WTC11 (cell line): ENCODE measurements around the gene ABHD12B. TPM values are rescaled to one million over a fixed set of nuclear protein-coding genes. Genes with fewer than 3 reads are reported as not detected.

Experiments
- ATAC-seq: fragments of 200-7000 bp; cut with Tn5 transposase; 2 replicates; pipeline ENCODE4 v1.10.0; 2021; ENCODE audit warnings: mild to moderate bottlenecking, moderate library complexity
- CTCF ChIA-PET: fragments of 300-600 bp; sonication (Branson Sonifier 250); formaldehyde crosslinking; loops from one replicate; lab custom pipeline; 2021; ENCODE audit warnings: antibody characterized with exemption; lab: Charles Lee
- POLR2A ChIA-PET: fragments of 350-600 bp; sonication (Branson Sonifier 250); formaldehyde crosslinking; loops from one replicate; lab custom pipeline; 2021; ENCODE audit warnings: antibody characterized with exemption; lab: Charles Lee
- DNase-seq: peaks from one replicate; pipeline ENCODE4 v3.0.0; 2021; ENCODE audit warnings: low spot score
- H3K27ac Mint-ChIP-seq: 2 replicates; pipeline ENCODE4 v1.8.0; 2021; ENCODE audit warnings: mixed read lengths
- H3K27me3 Mint-ChIP-seq: 2 replicates; pipeline ENCODE4 v1.8.0; 2021; ENCODE audit warnings: low read depth, mild to moderate bottlenecking, moderate library complexity, mixed read lengths
- H3K36me3 Mint-ChIP-seq: 2 replicates; pipeline ENCODE4 v1.8.0; 2021; ENCODE audit warnings: mixed read lengths
- H3K4me1 Mint-ChIP-seq: 2 replicates; pipeline ENCODE4 v1.8.0; 2022; ENCODE audit warnings: mixed read lengths
- H3K4me3 Mint-ChIP-seq: 2 replicates; pipeline ENCODE4 v1.8.0; 2021; ENCODE audit warnings: mild to moderate bottlenecking, moderate library complexity, mixed read lengths
- H3K9me3 Mint-ChIP-seq: 2 replicates; pipeline ENCODE4 v1.8.0; 2021; ENCODE audit warnings: mixed read lengths
- ESRRA ChIP-seq: sonication (generic); formaldehyde crosslinking; IDR thresholded peaks from 2 replicates; pipeline ENCODE4 v1.8.1; 2022; ENCODE audit warnings: mild to moderate bottlenecking, missing genetic modification reagents, borderline replicate concordance
- MXD4 ChIP-seq: fragments of 250-450 bp; sonication (Bioruptor Pico); IDR thresholded peaks from 2 replicates; pipeline ENCODE4 v1.8.0; 2021; ENCODE audit warnings: mild to moderate bottlenecking, moderate library complexity, borderline replicate concordance
- MYBL2 ChIP-seq: sonication (generic); formaldehyde crosslinking; IDR thresholded peaks from 2 replicates; pipeline ENCODE4 v1.8.1; 2023; ENCODE audit warnings: mild to moderate bottlenecking, moderate library complexity, missing genetic modification reagents
- OVOL2 ChIP-seq: fragments of 250-450 bp; sonication (Bioruptor Pico); IDR thresholded peaks from 2 replicates; pipeline ENCODE4 v1.9.0; 2021; ENCODE audit warnings: mild to moderate bottlenecking, borderline replicate concordance
- TEAD4 ChIP-seq: sonication (generic); formaldehyde crosslinking; IDR thresholded peaks from 2 replicates; pipeline ENCODE4 v1.8.0; 2022; ENCODE audit warnings: mild to moderate bottlenecking, missing genetic modification reagents
- ZNF219 ChIP-seq: sonication (generic); formaldehyde crosslinking; IDR thresholded peaks from 2 replicates; pipeline ENCODE4 v1.8.0; 2023; ENCODE audit warnings: missing genetic modification reagents, mild to moderate bottlenecking, borderline replicate concordance
- ZNF317 ChIP-seq: sonication (generic); formaldehyde crosslinking; IDR thresholded peaks from 2 replicates; pipeline ENCODE4 v1.8.1; 2023; ENCODE audit warnings: low read depth, mild to moderate bottlenecking, moderate library complexity, missing genetic modification reagents, borderline replicate concordance
- total RNA-seq: library from RNA; stranded (reverse); gene quantifications from 3 replicates; pipeline ENCODE4 v1.2.3, GENCODE V29; 2021
- TF ChIP-seq, protein P1 (sequence below): fragments of 250-450 bp; sonication (Bioruptor Pico); IDR thresholded peaks from 2 replicates; pipeline ENCODE4 v1.9.0; 2021; ENCODE audit warnings: mild to moderate bottlenecking
- TF ChIP-seq, protein P2 (sequence below): sonication (generic); formaldehyde crosslinking; IDR thresholded peaks from 2 replicates; pipeline ENCODE4 v1.8.1; 2022; ENCODE audit warnings: low read depth, missing genetic modification reagents, borderline replicate concordance
- TF ChIP-seq, protein P3 (sequence below): fragments of 250-450 bp; sonication (Bioruptor Pico); IDR thresholded peaks from 2 replicates; pipeline ENCODE4 v1.9.0; 2021; ENCODE audit warnings: mild to moderate bottlenecking, borderline replicate concordance
- TF ChIP-seq, protein P4 (sequence below): sonication (generic); formaldehyde crosslinking; IDR thresholded peaks from 2 replicates; pipeline ENCODE4 v1.8.0; 2023; ENCODE audit warnings: mild to moderate bottlenecking, missing genetic modification reagents
- TF ChIP-seq, protein P5 (sequence below): sonication (generic); formaldehyde crosslinking; IDR thresholded peaks from 2 replicates; pipeline ENCODE4 v1.8.0; 2022; ENCODE audit warnings: mild to moderate bottlenecking, missing genetic modification reagents
- TF ChIP-seq, protein P6 (sequence below): sonication (generic); formaldehyde crosslinking; IDR thresholded peaks from 2 replicates; pipeline ENCODE4 v1.8.1; 2023; ENCODE audit warnings: mild to moderate bottlenecking, missing genetic modification reagents, moderate library complexity
- TF ChIP-seq, protein P7 (sequence below): sonication (generic); formaldehyde crosslinking; IDR thresholded peaks from 2 replicates; pipeline ENCODE4 v1.8.1; 2023; ENCODE audit warnings: mild to moderate bottlenecking, missing genetic modification reagents
- TF ChIP-seq, protein P8 (sequence below): sonication (generic); formaldehyde crosslinking; IDR thresholded peaks from 2 replicates; pipeline ENCODE4 v1.8.1; 2022; ENCODE audit warnings: mild to moderate bottlenecking, moderate library complexity, missing genetic modification reagents

ABHD12B gene
- total RNA-seq, 1 experiment from 2014 or later = 156 TPM

DNA sequence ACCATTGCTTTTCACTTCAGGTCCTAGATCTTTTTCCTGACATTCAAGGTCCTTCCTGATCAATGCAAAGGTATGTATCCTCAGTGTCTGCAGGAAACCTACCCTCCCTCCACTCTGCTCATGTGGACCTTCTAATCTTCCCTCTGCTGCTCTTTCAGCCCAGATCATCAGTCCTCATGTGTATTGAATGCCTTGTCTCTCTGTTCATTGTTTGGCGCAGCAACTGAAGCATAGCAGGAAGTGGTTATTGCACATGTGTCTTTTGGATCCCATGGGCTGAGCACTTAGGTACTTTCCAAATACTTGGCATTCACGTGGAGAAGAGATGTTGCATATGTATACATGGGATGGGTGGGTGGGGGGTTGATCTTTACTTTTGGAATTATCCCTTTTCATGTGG lies 36.6 kb upstream of the ABHD12B start:
- peaks cover 40% of the 10 kb centered on the region for H3K27me3 Mint-ChIP-seq
- POLR2A ChIA-PET = no interaction called here
- no peak overlapping the region for H3K27ac Mint-ChIP-seq
- TF ChIP-seq ZNF219 (no peak), MXD4 (CRISPR knock-in tag) (no peak), OVOL2 (CRISPR knock-in tag) (no peak), MYBL2 (CRISPR knock-in tag) (no peak), ZNF317 (no peak), ESRRA (no peak), TEAD4 (CRISPR knock-in tag) (no peak)
- TF ChIP-seq, protein P1, sequence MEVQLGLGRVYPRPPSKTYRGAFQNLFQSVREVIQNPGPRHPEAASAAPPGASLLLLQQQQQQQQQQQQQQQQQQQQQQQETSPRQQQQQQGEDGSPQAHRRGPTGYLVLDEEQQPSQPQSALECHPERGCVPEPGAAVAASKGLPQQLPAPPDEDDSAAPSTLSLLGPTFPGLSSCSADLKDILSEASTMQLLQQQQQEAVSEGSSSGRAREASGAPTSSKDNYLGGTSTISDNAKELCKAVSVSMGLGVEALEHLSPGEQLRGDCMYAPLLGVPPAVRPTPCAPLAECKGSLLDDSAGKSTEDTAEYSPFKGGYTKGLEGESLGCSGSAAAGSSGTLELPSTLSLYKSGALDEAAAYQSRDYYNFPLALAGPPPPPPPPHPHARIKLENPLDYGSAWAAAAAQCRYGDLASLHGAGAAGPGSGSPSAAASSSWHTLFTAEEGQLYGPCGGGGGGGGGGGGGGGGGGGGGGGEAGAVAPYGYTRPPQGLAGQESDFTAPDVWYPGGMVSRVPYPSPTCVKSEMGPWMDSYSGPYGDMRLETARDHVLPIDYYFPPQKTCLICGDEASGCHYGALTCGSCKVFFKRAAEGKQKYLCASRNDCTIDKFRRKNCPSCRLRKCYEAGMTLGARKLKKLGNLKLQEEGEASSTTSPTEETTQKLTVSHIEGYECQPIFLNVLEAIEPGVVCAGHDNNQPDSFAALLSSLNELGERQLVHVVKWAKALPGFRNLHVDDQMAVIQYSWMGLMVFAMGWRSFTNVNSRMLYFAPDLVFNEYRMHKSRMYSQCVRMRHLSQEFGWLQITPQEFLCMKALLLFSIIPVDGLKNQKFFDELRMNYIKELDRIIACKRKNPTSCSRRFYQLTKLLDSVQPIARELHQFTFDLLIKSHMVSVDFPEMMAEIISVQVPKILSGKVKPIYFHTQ (CRISPR knock-in tag) = no peak
- TF ChIP-seq, protein P2, sequence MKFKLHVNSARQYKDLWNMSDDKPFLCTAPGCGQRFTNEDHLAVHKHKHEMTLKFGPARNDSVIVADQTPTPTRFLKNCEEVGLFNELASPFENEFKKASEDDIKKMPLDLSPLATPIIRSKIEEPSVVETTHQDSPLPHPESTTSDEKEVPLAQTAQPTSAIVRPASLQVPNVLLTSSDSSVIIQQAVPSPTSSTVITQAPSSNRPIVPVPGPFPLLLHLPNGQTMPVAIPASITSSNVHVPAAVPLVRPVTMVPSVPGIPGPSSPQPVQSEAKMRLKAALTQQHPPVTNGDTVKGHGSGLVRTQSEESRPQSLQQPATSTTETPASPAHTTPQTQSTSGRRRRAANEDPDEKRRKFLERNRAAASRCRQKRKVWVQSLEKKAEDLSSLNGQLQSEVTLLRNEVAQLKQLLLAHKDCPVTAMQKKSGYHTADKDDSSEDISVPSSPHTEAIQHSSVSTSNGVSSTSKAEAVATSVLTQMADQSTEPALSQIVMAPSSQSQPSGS (CRISPR knock-in tag) = no peak
- TF ChIP-seq, protein P3, sequence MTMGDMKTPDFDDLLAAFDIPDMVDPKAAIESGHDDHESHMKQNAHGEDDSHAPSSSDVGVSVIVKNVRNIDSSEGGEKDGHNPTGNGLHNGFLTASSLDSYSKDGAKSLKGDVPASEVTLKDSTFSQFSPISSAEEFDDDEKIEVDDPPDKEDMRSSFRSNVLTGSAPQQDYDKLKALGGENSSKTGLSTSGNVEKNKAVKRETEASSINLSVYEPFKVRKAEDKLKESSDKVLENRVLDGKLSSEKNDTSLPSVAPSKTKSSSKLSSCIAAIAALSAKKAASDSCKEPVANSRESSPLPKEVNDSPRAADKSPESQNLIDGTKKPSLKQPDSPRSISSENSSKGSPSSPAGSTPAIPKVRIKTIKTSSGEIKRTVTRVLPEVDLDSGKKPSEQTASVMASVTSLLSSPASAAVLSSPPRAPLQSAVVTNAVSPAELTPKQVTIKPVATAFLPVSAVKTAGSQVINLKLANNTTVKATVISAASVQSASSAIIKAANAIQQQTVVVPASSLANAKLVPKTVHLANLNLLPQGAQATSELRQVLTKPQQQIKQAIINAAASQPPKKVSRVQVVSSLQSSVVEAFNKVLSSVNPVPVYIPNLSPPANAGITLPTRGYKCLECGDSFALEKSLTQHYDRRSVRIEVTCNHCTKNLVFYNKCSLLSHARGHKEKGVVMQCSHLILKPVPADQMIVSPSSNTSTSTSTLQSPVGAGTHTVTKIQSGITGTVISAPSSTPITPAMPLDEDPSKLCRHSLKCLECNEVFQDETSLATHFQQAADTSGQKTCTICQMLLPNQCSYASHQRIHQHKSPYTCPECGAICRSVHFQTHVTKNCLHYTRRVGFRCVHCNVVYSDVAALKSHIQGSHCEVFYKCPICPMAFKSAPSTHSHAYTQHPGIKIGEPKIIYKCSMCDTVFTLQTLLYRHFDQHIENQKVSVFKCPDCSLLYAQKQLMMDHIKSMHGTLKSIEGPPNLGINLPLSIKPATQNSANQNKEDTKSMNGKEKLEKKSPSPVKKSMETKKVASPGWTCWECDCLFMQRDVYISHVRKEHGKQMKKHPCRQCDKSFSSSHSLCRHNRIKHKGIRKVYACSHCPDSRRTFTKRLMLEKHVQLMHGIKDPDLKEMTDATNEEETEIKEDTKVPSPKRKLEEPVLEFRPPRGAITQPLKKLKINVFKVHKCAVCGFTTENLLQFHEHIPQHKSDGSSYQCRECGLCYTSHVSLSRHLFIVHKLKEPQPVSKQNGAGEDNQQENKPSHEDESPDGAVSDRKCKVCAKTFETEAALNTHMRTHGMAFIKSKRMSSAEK (CRISPR knock-in tag) = no peak
- TF ChIP-seq, protein P4, sequence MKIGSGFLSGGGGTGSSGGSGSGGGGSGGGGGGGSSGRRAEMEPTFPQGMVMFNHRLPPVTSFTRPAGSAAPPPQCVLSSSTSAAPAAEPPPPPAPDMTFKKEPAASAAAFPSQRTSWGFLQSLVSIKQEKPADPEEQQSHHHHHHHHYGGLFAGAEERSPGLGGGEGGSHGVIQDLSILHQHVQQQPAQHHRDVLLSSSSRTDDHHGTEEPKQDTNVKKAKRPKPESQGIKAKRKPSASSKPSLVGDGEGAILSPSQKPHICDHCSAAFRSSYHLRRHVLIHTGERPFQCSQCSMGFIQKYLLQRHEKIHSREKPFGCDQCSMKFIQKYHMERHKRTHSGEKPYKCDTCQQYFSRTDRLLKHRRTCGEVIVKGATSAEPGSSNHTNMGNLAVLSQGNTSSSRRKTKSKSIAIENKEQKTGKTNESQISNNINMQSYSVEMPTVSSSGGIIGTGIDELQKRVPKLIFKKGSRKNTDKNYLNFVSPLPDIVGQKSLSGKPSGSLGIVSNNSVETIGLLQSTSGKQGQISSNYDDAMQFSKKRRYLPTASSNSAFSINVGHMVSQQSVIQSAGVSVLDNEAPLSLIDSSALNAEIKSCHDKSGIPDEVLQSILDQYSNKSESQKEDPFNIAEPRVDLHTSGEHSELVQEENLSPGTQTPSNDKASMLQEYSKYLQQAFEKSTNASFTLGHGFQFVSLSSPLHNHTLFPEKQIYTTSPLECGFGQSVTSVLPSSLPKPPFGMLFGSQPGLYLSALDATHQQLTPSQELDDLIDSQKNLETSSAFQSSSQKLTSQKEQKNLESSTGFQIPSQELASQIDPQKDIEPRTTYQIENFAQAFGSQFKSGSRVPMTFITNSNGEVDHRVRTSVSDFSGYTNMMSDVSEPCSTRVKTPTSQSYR (CRISPR knock-in tag) = no peak
- TF ChIP-seq, protein P5, sequence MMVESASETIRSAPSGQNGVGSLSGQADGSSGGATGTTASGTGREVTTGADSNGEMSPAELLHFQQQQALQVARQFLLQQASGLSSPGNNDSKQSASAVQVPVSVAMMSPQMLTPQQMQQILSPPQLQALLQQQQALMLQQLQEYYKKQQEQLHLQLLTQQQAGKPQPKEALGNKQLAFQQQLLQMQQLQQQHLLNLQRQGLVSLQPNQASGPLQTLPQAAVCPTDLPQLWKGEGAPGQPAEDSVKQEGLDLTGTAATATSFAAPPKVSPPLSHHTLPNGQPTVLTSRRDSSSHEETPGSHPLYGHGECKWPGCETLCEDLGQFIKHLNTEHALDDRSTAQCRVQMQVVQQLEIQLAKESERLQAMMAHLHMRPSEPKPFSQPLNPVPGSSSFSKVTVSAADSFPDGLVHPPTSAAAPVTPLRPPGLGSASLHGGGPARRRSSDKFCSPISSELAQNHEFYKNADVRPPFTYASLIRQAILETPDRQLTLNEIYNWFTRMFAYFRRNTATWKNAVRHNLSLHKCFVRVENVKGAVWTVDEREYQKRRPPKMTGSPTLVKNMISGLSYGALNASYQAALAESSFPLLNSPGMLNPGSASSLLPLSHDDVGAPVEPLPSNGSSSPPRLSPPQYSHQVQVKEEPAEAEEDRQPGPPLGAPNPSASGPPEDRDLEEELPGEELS (CRISPR knock-in tag) = no peak
- TF ChIP-seq, protein P6, sequence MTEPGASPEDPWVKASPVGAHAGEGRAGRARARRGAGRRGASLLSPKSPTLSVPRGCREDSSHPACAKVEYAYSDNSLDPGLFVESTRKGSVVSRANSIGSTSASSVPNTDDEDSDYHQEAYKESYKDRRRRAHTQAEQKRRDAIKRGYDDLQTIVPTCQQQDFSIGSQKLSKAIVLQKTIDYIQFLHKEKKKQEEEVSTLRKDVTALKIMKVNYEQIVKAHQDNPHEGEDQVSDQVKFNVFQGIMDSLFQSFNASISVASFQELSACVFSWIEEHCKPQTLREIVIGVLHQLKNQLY = no peak
- TF ChIP-seq, protein P7, sequence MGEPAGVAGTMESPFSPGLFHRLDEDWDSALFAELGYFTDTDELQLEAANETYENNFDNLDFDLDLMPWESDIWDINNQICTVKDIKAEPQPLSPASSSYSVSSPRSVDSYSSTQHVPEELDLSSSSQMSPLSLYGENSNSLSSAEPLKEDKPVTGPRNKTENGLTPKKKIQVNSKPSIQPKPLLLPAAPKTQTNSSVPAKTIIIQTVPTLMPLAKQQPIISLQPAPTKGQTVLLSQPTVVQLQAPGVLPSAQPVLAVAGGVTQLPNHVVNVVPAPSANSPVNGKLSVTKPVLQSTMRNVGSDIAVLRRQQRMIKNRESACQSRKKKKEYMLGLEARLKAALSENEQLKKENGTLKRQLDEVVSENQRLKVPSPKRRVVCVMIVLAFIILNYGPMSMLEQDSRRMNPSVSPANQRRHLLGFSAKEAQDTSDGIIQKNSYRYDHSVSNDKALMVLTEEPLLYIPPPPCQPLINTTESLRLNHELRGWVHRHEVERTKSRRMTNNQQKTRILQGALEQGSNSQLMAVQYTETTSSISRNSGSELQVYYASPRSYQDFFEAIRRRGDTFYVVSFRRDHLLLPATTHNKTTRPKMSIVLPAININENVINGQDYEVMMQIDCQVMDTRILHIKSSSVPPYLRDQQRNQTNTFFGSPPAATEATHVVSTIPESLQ (CRISPR knock-in tag) = no peak
- TF ChIP-seq, protein P8, sequence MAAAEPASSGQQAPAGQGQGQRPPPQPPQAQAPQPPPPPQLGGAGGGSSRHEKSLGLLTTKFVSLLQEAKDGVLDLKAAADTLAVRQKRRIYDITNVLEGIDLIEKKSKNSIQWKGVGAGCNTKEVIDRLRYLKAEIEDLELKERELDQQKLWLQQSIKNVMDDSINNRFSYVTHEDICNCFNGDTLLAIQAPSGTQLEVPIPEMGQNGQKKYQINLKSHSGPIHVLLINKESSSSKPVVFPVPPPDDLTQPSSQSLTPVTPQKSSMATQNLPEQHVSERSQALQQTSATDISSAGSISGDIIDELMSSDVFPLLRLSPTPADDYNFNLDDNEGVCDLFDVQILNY (CRISPR knock-in tag) = no peak
- TF ChIP-seq, all 79 proteins: peak for 0
- no peak overlapping the region for H3K4me3 Mint-ChIP-seq
- H3K9me3 Mint-ChIP-seq = no peaks in the 10 kb centered on the region
- peaks cover 16% of the 10 kb centered on the region for H3K4me1 Mint-ChIP-seq
- H3K36me3 Mint-ChIP-seq = no peaks in the 10 kb centered on the region
- DNase-seq (no peak), ATAC-seq (no peak)
- CTCF ChIA-PET = no interaction called here
